Tibial artery (tissue), 4 donors: ENCODE results near the gene SMCO2.
A peak's percentile ranks its signal among the peaks of the same experiment; 100 is the strongest.

ENCODE experiments used
- DNase-seq, 2 donors: peaks; one replicate each; pipeline ENCODE4 v3.0.0-alpha.2; 2019
- H3K27ac ChIP-seq, 2 donors: fragments of 200-600 bp; sonication (generic) in 1 of 2; 1 replicate in 1 of 2; 2 replicates in 1 of 2; pipeline ENCODE4 v1.5.1; 2018 to 2019; ENCODE audit warnings: mild to moderate bottlenecking in 1 of 2
- H3K27me3 ChIP-seq, 2 donors: fragments of 200-600 bp; sonication (generic) in 1 of 2; one replicate each; pipeline versions ENCODE4 v1.5.1 to v1.6.0; 2016 to 2019
- H3K36me3 ChIP-seq, 3 donors: fragments of 200-600 bp; sonication (generic) in 2 of 3; one replicate each; pipeline ENCODE4 v1.5.1; 2016 to 2019; ENCODE audit warnings: mild to moderate bottlenecking in 2 of 3
- H3K4me1 ChIP-seq, 4 donors: fragments of 200-600 bp; sonication (generic) in 2 of 4; 1 replicate in 3 of 4; 2 replicates in 1 of 4; pipeline ENCODE4 v1.5.1; 2016 to 2019
- H3K4me3 ChIP-seq, 2 donors: fragments of 200-600 bp; sonication (generic) in 1 of 2; 1 replicate in 1 of 2; 2 replicates in 1 of 2; pipeline ENCODE4 v1.5.1; 2018 to 2019; ENCODE audit warnings: mild to moderate bottlenecking in 2 of 2
- H3K9me3 ChIP-seq, 3 donors: fragments of 200-600 bp; sonication (generic) in 1 of 3; one replicate each; pipeline ENCODE4 v1.5.1; 2016 to 2019
- intact Hi-C: fragments of 100-400 bp; cut with DNase I; formaldehyde crosslinking; loops from one replicate; pipeline ENCODE4 v1.15.0; 2023; ENCODE audit warnings: low total_unique reads
- TF ChIP-seq, protein P1 (sequence below), 2 experiments: fragments of 200-600 bp in 1 of 2; fragments of 450-650 bp in 1 of 2; IDR thresholded peaks; one replicate each; pipeline ENCODE4 v1.5.1; 2017 to 2019; ENCODE audit warnings: antibody characterized with exemption in 2 of 2, mild to moderate bottlenecking in 1 of 2, moderate library complexity in 1 of 2

SMCO2 gene

GRCh38 chr12:27524839-27525753 is 78.6 kb downstream of the SMCO2 start:
- intact Hi-C loops: loop anchor here (10.0 kb wide), 3 partner anchors 90 to 340 kb away; no protein-coding TSS in a partner anchor

GRCh38 chr12:27527512-27527911 is 81.0 kb downstream of the SMCO2 start:
- no peaks in the 10 kb centered on the region for H3K27me3 ChIP-seq
- TF ChIP-seq, protein P1, sequence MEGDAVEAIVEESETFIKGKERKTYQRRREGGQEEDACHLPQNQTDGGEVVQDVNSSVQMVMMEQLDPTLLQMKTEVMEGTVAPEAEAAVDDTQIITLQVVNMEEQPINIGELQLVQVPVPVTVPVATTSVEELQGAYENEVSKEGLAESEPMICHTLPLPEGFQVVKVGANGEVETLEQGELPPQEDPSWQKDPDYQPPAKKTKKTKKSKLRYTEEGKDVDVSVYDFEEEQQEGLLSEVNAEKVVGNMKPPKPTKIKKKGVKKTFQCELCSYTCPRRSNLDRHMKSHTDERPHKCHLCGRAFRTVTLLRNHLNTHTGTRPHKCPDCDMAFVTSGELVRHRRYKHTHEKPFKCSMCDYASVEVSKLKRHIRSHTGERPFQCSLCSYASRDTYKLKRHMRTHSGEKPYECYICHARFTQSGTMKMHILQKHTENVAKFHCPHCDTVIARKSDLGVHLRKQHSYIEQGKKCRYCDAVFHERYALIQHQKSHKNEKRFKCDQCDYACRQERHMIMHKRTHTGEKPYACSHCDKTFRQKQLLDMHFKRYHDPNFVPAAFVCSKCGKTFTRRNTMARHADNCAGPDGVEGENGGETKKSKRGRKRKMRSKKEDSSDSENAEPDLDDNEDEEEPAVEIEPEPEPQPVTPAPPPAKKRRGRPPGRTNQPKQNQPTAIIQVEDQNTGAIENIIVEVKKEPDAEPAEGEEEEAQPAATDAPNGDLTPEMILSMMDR (IDR thresholded peaks at IDR 0.05): no peak
- H3K4me1 ChIP-seq: peaks cover 0 to 39% (median 11%) of the 10 kb centered on the region in 4 donors
- H3K9me3 ChIP-seq: no peaks in the 10 kb centered on the region
- no peak overlapping the region for H3K27ac ChIP-seq
- no peaks in the 10 kb centered on the region for H3K36me3 ChIP-seq
- H3K4me3 ChIP-seq: no peak overlapping the region
- DNase-seq: no peak
- intact Hi-C loops: loop anchor here (10.0 kb wide), 3 partner anchors 93 to 343 kb away; no protein-coding TSS in a partner anchor

More at GRCh38 chr12:27524839-27525753, 78.6 kb downstream of the SMCO2 start:
- Histone ChIP-seq H3K9me3 (no peaks in the 10 kb centered on the region), H3K4me1 (peaks cover 0 to 32% (median 7%) of the 10 kb centered on the region in 4 donors), H3K27me3 (no peaks in the 10 kb centered on the region), H3K4me3 (peak overlapping the region; percentile 78 to 84), H3K27ac (peak overlapping the region; percentile 85 to 91), H3K36me3 (no peaks in the 10 kb centered on the region)
- peak in 1 of 2 donors; percentile 45 for DNase-seq
- TF ChIP-seq, protein P1 (IDR thresholded peaks at IDR 0.05): no peak

DNA sequence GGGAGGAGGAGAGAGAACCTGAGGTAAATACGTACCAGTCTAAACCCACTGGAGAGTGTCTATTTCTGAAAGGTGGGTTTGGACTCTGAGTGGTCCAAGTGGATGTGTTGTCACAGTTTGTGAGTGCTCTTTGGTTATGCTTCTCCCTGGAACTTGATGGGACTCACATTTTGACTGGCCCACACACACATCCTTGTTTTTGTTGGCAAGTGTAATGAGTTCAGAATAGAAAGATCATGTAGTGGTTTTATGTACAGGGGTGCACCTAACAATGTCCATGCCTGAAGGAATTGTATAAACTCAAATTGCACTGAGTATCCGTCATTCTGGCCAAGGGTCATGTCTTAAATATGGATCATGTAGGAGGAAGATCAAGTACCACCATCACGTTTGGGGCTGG is 82.3 kb downstream of the SMCO2 start:
- Histone ChIP-seq H3K9me3 (no peaks in the 10 kb centered on the region), H3K4me1 (peaks cover 0 to 32% (median 4%) of the 10 kb centered on the region in 4 donors), H3K27me3 (no peaks in the 10 kb centered on the region), H3K4me3 (no peak overlapping the region), H3K27ac (no peak overlapping the region), H3K36me3 (no peaks in the 10 kb centered on the region)
- TF ChIP-seq, protein P1 (IDR thresholded peaks at IDR 0.05): no peak
- intact Hi-C loops: loop anchor here (10.0 kb wide), 3 partner anchors 94 to 344 kb away; no protein-coding TSS in a partner anchor
- no peak for DNase-seq

DNA sequence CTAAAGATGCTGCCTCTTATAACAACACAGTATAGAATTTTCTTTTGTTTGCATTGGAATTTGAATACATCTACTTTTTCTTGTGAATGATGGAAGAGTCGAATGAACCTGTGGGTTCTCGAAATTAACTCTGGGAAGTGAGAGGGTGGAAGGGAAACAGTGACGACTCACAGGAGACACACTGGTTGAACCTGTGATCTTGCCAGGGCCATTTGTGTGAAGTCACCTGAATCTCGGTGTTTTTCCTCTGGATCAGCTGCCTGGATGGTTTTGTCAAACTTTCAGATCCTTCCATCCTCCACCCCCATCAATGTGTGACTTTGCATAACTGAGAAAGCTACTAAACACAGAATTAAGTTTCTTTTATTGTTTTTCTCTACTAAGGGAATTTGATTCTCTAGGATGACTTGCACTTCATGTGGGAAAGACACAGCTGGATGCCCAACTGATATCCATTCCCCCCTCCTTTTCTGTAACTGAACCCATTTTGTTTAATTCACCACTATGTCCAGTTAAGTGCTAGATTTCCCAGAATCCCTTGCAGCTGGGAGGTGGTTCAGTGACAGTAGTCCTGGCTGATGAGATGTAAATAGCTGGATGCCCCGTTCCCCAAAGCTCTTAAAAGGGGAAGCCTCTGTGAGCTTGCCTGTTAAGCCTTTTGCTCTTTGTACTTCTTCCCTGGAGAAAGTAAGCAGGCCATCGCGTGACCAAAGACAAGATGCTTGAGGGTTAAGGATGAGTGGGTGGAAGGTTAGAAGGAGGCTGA is 83.8 kb downstream of the SMCO2 start:
- Histone ChIP-seq H3K4me3 (no peak overlapping the region), H3K9me3 (no peaks in the 10 kb centered on the region), H3K27ac (no peak overlapping the region), H3K36me3 (no peaks in the 10 kb centered on the region), H3K27me3 (no peaks in the 10 kb centered on the region), H3K4me1 (peaks cover 0 to 32% (median 4%) of the 10 kb centered on the region in 4 donors)
- DNase-seq: no peak
- intact Hi-C loops: no loop called here
- TF ChIP-seq, protein P1 (IDR thresholded peaks at IDR 0.05): no peak

DNA sequence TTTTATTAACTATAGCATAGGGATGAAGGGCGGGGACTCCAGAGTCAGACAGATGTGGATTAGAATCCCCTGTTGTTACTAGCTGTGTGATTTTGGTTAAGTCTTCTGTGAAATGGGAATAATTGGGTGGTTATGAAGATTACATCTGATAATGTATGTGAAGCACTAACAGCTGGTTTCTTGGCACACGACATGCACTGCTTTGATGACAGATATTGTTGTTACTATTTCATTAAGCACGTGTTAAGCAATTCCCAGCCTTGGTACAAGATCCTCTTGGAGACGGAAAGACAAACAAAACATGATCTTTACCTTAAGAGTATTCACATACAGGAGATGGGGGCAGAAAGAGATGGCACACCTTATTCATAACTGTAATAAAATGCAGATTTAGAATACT is 85.4 kb downstream of the SMCO2 start:
- intact Hi-C loops: no loop called here
- TF ChIP-seq, protein P1 (IDR thresholded peaks at IDR 0.05): no peak

More for the DNA sequence above, 85.4 kb downstream of the SMCO2 start:
- Histone ChIP-seq H3K27me3 (no peaks in the 10 kb centered on the region), H3K27ac (no peak overlapping the region), H3K9me3 (no peaks in the 10 kb centered on the region), H3K4me3 (no peak overlapping the region), H3K4me1 (peaks cover 0 to 20% (median 4%) of the 10 kb centered on the region in 4 donors), H3K36me3 (peaks cover 0 to 8% (median 0%) of the 10 kb centered on the region in 3 donors)
- no peak for DNase-seq
